PC-3 (cell line): ENCODE measurements around the gene MBD6. TPM values are rescaled to one million over a fixed set of nuclear protein-coding genes. Genes with fewer than 3 reads are reported as not detected.

Experiments used
- ATAC-seq: fragments of 200-7000 bp; cut with Tn5 transposase; 2 replicates; pipeline ENCODE4 v1.9.1; 2020; ENCODE audit warnings: mild to moderate bottlenecking, moderate library complexity
- BruUV-seq: library from RNA; stranded (reverse); fragments of 400-500 nt; replicated peaks from 2 replicates; lab custom pipeline; 2021; lab: Mats Ljungman, UMichigan
- CTCF ChIA-PET: fragments of 300-600 bp; sonication (Branson Sonifier 250); formaldehyde crosslinking; loops from one replicate; lab custom pipeline; 2022; ENCODE audit warnings: antibody characterized with exemption; lab: Charles Lee
- POLR2A ChIA-PET: fragments of 300-600 bp; sonication (Branson Sonifier 250); formaldehyde crosslinking; loops from one replicate; lab custom pipeline; 2022; ENCODE audit warnings: antibody characterized with exemption; ENCODE audit not compliant: unreplicated experiment; lab: Charles Lee
- DNase-seq: peaks from one replicate; pipeline ENCODE4 v3.0.0-alpha.2; 2015
- H2AFZ ChIP-seq: fragments of 300-600 bp; sonication (generic); 2 replicates; pipeline ENCODE4 v1.6.0; 2016; ENCODE audit warnings: antibody characterized with exemption, low read length
- H3F3A ChIP-seq: fragments of 300-600 bp; sonication (generic); one replicate; pipeline ENCODE4 v1.6.0; 2017; ENCODE audit warnings: antibody characterized with exemption, low read length, control low read depth, mild to moderate bottlenecking; ENCODE audit not compliant: unreplicated experiment
- H3K27ac ChIP-seq: fragments of 300-600 bp; sonication (generic); 2 replicates; pipeline ENCODE4 v1.5.1; 2016; ENCODE audit warnings: mild to moderate bottlenecking, low read length
- H3K27me3 ChIP-seq: fragments of 300-600 bp; sonication (generic); 2 replicates; pipeline ENCODE4 v1.6.1; 2016; ENCODE audit warnings: low read length, mixed read lengths
- H3K36me3 ChIP-seq: fragments of 300-600 bp; sonication (generic); 2 replicates; pipeline ENCODE4 v1.6.1; 2016; ENCODE audit warnings: low read depth, mixed run types, low read length, mixed read lengths
- H3K4me1 ChIP-seq: fragments of 300-600 bp; sonication (generic); 2 replicates; pipeline ENCODE4 v1.5.1; 2016; ENCODE audit warnings: low read length; ENCODE audit not compliant: insufficient read depth
- H3K4me2 ChIP-seq: fragments of 300-600 bp; sonication (generic); 2 replicates; pipeline ENCODE4 v1.6.0; 2016; ENCODE audit warnings: low read length
- H3K4me3 ChIP-seq: fragments of 300-600 bp; sonication (generic); 2 replicates; pipeline ENCODE4 v1.5.1; 2016; ENCODE audit warnings: mild to moderate bottlenecking, low read length, mixed read lengths
- H3K79me2 ChIP-seq: fragments of 300-600 bp; sonication (generic); 2 replicates; pipeline ENCODE4 v1.6.1; 2017; ENCODE audit warnings: low read length, mixed read lengths
- H3K9ac ChIP-seq: fragments of 300-600 bp; sonication (generic); 2 replicates; pipeline ENCODE4 v1.6.0; 2016; ENCODE audit warnings: mild to moderate bottlenecking, low read length
- H3K9me2 ChIP-seq: fragments of 300-600 bp; sonication (generic); replicated peaks from 2 replicates; pipeline ENCODE4 v1.6.1; 2016; ENCODE audit warnings: mixed run types, low read length, mixed read lengths
- H3K9me3 ChIP-seq: fragments of 300-600 bp; sonication (generic); 2 replicates; pipeline ENCODE4 v1.6.1; 2016; ENCODE audit warnings: low read length, mixed read lengths
- H4K20me1 ChIP-seq: fragments of 300-600 bp; sonication (generic); 2 replicates; pipeline ENCODE4 v1.6.1; 2016; ENCODE audit warnings: low read length, mixed read lengths
- EZH2 ChIP-seq: fragments of 300-600 bp; sonication (generic); IDR thresholded peaks from one replicate; pipeline ENCODE4 v1.6.1; 2017; ENCODE audit warnings: antibody characterized with exemption, mild to moderate bottlenecking, low read length; ENCODE audit not compliant: unreplicated experiment
- EZH2phosphoT487 ChIP-seq: fragments of 300-600 bp; sonication (generic); IDR thresholded peaks from 2 replicates; pipeline ENCODE4 v1.6.1; 2018; ENCODE audit warnings: mild to moderate bottlenecking, antibody characterized with exemption, low read length, borderline replicate concordance
- intact Hi-C: fragments of 100-400 bp; cut with micrococcal nuclease; formaldehyde crosslinking; loops from 2 replicates; pipeline ENCODE4 v1.9.0; 2023
- total RNA-seq: library from RNA; depleted of rRNA; stranded (reverse); fragments of >200 nt; gene quantifications from 2 replicates; pipeline ENCODE4 v1.2.3, GENCODE V29; 2014
- TF ChIP-seq, protein P1 (sequence below): fragments of 300-600 bp; sonication (generic); conservative IDR thresholded peaks from 2 replicates; pipeline ENCODE4 v1.5.1; 2017; ENCODE audit warnings: antibody characterized with exemption, low read depth, mild to moderate bottlenecking, low read length

The MBD6 gene
- total RNA-seq, 1 experiment from 2014 or later: 13.2 TPM

GRCh38 chr12:57531836-57532235 lies 9.2 kb downstream of the MBD6 start:
- ATAC-seq (no peak), DNase-seq (no peak)
- H3K27me3 ChIP-seq: no peaks in the 10 kb centered on the region
- TF ChIP-seq EZH2phosphoT487: no peak
- no peak for TF ChIP-seq EZH2
- TF ChIP-seq, protein P1, sequence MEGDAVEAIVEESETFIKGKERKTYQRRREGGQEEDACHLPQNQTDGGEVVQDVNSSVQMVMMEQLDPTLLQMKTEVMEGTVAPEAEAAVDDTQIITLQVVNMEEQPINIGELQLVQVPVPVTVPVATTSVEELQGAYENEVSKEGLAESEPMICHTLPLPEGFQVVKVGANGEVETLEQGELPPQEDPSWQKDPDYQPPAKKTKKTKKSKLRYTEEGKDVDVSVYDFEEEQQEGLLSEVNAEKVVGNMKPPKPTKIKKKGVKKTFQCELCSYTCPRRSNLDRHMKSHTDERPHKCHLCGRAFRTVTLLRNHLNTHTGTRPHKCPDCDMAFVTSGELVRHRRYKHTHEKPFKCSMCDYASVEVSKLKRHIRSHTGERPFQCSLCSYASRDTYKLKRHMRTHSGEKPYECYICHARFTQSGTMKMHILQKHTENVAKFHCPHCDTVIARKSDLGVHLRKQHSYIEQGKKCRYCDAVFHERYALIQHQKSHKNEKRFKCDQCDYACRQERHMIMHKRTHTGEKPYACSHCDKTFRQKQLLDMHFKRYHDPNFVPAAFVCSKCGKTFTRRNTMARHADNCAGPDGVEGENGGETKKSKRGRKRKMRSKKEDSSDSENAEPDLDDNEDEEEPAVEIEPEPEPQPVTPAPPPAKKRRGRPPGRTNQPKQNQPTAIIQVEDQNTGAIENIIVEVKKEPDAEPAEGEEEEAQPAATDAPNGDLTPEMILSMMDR: no peak
- H3K4me3 ChIP-seq: no peak overlapping the region
- ChIA-PET POLR2A (interaction anchor here (0.6 kb wide), 1 partner anchor 14 kb away, joined by 5 read pairs; no protein-coding TSS in a partner anchor), CTCF (no interaction called here)
- no peaks in the 10 kb centered on the region for H3K9me2 ChIP-seq
- no peaks in the 10 kb centered on the region for H4K20me1 ChIP-seq
- H3K27ac ChIP-seq: no peak overlapping the region
- H3K9me3 ChIP-seq: no peaks in the 10 kb centered on the region
- H2AFZ ChIP-seq: no peak overlapping the region
- H3K4me2 ChIP-seq: no peak overlapping the region
- no TSS peak for BruUV-seq
- no peaks in the 10 kb centered on the region for H3K79me2 ChIP-seq
- intact Hi-C loops: no loop called here
- peaks cover 54% of the 10 kb centered on the region for H3K36me3 ChIP-seq
- H3F3A ChIP-seq: no peaks in the 10 kb centered on the region
- H3K9ac ChIP-seq: no peak overlapping the region
- H3K4me1 ChIP-seq: no peaks in the 10 kb centered on the region

DNA sequence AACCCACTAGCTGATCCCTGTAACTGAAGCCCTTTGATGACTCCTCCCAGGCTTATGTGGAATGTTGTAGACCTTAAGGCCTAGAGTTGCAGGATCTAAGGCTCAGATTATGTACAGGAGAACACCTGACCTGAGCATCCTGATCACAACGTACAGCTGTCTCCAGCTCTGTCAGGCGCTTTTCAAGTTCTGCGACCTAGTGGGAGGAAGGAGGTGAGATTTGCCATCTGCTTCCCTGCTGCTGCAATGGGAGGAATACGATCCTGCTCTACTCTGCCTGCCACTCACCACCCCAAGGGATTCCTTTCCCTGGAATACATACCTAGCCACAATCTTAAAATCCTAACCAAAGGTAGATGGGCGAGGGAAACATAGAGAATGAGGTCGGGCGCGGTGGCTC lies 10.5 kb downstream of the MBD6 start:
- no peaks in the 10 kb centered on the region for H3K27me3 ChIP-seq
- H3K36me3 ChIP-seq: peaks cover 42% of the 10 kb centered on the region; the same call in 1 of the 2 replicates
- no peaks in the 10 kb centered on the region for H4K20me1 ChIP-seq
- ATAC-seq (no peak), DNase-seq (no peak)
- no peak for TF ChIP-seq EZH2phosphoT487
- TF ChIP-seq, protein P1: no peak
- TF ChIP-seq EZH2: no peak
- H3K79me2 ChIP-seq: no peaks in the 10 kb centered on the region
- no TSS peak for BruUV-seq
- ChIA-PET CTCF (no interaction called here), POLR2A (no interaction called here)
- no peak overlapping the region for H2AFZ ChIP-seq
- no peak overlapping the region for H3K4me3 ChIP-seq
- no peak overlapping the region for H3K9ac ChIP-seq
- H3K27ac ChIP-seq: no peak overlapping the region
- H3K4me2 ChIP-seq: no peak overlapping the region
- no peaks in the 10 kb centered on the region for H3K9me2 ChIP-seq
- intact Hi-C loops: no loop called here
- H3K4me1 ChIP-seq: no peaks in the 10 kb centered on the region
- H3K9me3 ChIP-seq: no peaks in the 10 kb centered on the region
- no peaks in the 10 kb centered on the region for H3F3A ChIP-seq

GRCh38 chr12:57534250-57534649 lies 11.6 kb downstream of the MBD6 start:
- DNase-seq (no peak), ATAC-seq (no peak)
- Histone ChIP-seq H3K27ac (no peak overlapping the region), H3K9me3 (no peaks in the 10 kb centered on the region), H3K79me2 (no peaks in the 10 kb centered on the region), H3K4me2 (no peak overlapping the region), H3K27me3 (no peaks in the 10 kb centered on the region), H2AFZ (no peak overlapping the region), H3K9ac (no peak overlapping the region), H3K4me3 (no peak overlapping the region), H3K36me3 (peaks cover 42% of the 10 kb centered on the region; the same call in 1 of the 2 replicates), H3K9me2 (no peaks in the 10 kb centered on the region), H3F3A (no peaks in the 10 kb centered on the region), H3K4me1 (no peaks in the 10 kb centered on the region), H4K20me1 (no peaks in the 10 kb centered on the region)
- BruUV-seq: no TSS peak
- TF ChIP-seq, protein P1: no peak
- no peak for TF ChIP-seq EZH2phosphoT487
- intact Hi-C loops: no loop called here
- ChIA-PET POLR2A (interaction anchor here (0.6 kb wide), 1 partner anchor 34 kb away, joined by 3 read pairs; no protein-coding TSS in a partner anchor), CTCF (no interaction called here)
